Esophagus muscularis mucosa (tissue), 4 donors: ENCODE data around the gene SCN3B. TPM values are rescaled to one million over a fixed set of nuclear protein-coding genes. Genes with fewer than 3 reads are reported as not detected.

Experiments
- DNase-seq: peaks from one replicate; pipeline ENCODE4 v3.0.0-alpha.2; 2017; ENCODE audit errors: extremely low spot score
- H3K27ac ChIP-seq, 4 donors: fragments of 200-600 bp; sonication (generic); replicated peaks in 1 of 4; 1 replicate in 3 of 4; 2 replicates in 1 of 4; pipeline ENCODE4 v1.5.1; 2016 to 2019; ENCODE audit warnings: mild to moderate bottlenecking in 1 of 4
- H3K27me3 ChIP-seq, 4 donors: fragments of 200-600 bp; sonication (generic); one replicate each; pipeline versions ENCODE4 v1.5.1 to v1.6.0; 2016 to 2019
- H3K36me3 ChIP-seq, 4 donors: fragments of 200-600 bp; sonication (generic); one replicate each; pipeline ENCODE4 v1.5.1; 2016 to 2019
- H3K4me1 ChIP-seq, 4 donors: fragments of 200-600 bp; sonication (generic); one replicate each; pipeline ENCODE4 v1.5.1; 2016 to 2019
- H3K4me3 ChIP-seq, 4 donors: fragments of 200-600 bp; sonication (generic); 1 replicate in 2 of 4; 2 replicates in 2 of 4; pipeline ENCODE4 v1.5.1; 2016 to 2019; ENCODE audit warnings: mild to moderate bottlenecking in 4 of 4, moderate library complexity in 1 of 4
- H3K9me3 ChIP-seq, 4 donors: fragments of 200-600 bp; sonication (generic); 1 replicate in 3 of 4; 2 replicates in 1 of 4; pipeline ENCODE4 v1.5.1; 2016 to 2019
- CTCF ChIP-seq, 3 experiments: fragments of 200-600 bp in 2 of 3; fragments of 450-650 bp in 1 of 3; sonication (generic) in 2 of 3; IDR thresholded peaks; one replicate each; pipeline ENCODE4 v1.5.1; 2017 to 2019; ENCODE audit warnings: antibody characterized with exemption in 3 of 3, mild to moderate bottlenecking in 2 of 3, moderate library complexity in 1 of 3
- EP300 ChIP-seq: sonication (generic); formaldehyde crosslinking; IDR thresholded peaks from one replicate; pipeline ENCODE4 v1.6.1; 2017; ENCODE audit warnings: antibody characterized with exemption
- POLR2A ChIP-seq: fragments of 450-650 bp; IDR thresholded peaks from one replicate; pipeline ENCODE4 v1.6.1; 2017; ENCODE audit warnings: antibody characterized with exemption, moderate library complexity, mild to moderate bottlenecking, low read depth
- POLR2AphosphoS5 ChIP-seq, 2 donors: sonication (generic); formaldehyde crosslinking; IDR thresholded peaks; one replicate each; pipeline ENCODE4 v1.6.1; 2017; ENCODE audit warnings: antibody characterized with exemption in 2 of 2
- WGBS: methylation state at CpG from one replicate; pipeline ENCODE4 v1.1.5; 2018; 5-methylcytosine and 5-hydroxymethylcytosine counted together
- intact Hi-C: fragments of 100-400 bp; cut with DNase I; formaldehyde crosslinking; loops from one replicate; pipeline ENCODE4 v1.15.1; 2023
- total RNA-seq, 4 donors: library from RNA; depleted of rRNA; stranded (reverse); fragments of >200 nt; gene quantifications; one replicate each; pipeline versions ENCODE4 v1.1.0 to v1.2.1, GENCODE V29; 2016

The SCN3B gene
- total RNA-seq, 4 donors from 2014 or later = 0.42 to 3.6 (median 1.4) TPM

- no peak overlapping the region for H3K4me3 ChIP-seq
- no peaks in the 10 kb centered on the region for H3K36me3 ChIP-seq
- H3K27ac ChIP-seq = no peak overlapping the region
- DNase-seq = no peak
- no peaks in the 10 kb centered on the region for H3K4me1 ChIP-seq
- 58% methylated on average over 2 of the region's 2 CpGs for WGBS
- peaks cover 0 to 27% (median 0%) of the 10 kb centered on the region in 4 donors for H3K27me3 ChIP-seq
- no peak for TF ChIP-seq POLR2A
- TF ChIP-seq CTCF (IDR thresholded peaks at IDR 0.05) = no peak
- no peak for TF ChIP-seq POLR2AphosphoS5 (IDR thresholded peaks at IDR 0.05)
- no peak for TF ChIP-seq EP300
- intact Hi-C loops = no loop called here
- no peaks in the 10 kb centered on the region for H3K9me3 ChIP-seq
These were observed 44.2 kb upstream of the SCN3B start for GRCh38 chr11:123698546-123699127.

GRCh38 chr11:123696183-123696582 lies 41.8 kb upstream of the SCN3B start:
- H3K9me3 ChIP-seq = no peaks in the 10 kb centered on the region
- no peaks in the 10 kb centered on the region for H3K4me1 ChIP-seq
- no peak for DNase-seq
- intact Hi-C loops = no loop called here
- peaks cover 0 to 25% (median 0%) of the 10 kb centered on the region in 4 donors for H3K27me3 ChIP-seq
- 51% methylated on average over 2 of the region's 2 CpGs for WGBS
- no peak overlapping the region for H3K4me3 ChIP-seq
- H3K36me3 ChIP-seq = no peaks in the 10 kb centered on the region
- TF ChIP-seq POLR2A (no peak), EP300 (no peak), POLR2AphosphoS5 (IDR thresholded peaks at IDR 0.05) (no peak), CTCF (IDR thresholded peaks at IDR 0.05) (no peak)
- H3K27ac ChIP-seq = no peak overlapping the region

- H3K4me3 ChIP-seq = no peak overlapping the region
- H3K9me3 ChIP-seq = no peaks in the 10 kb centered on the region
- no peak for TF ChIP-seq CTCF (IDR thresholded peaks at IDR 0.05)
- H3K36me3 ChIP-seq = no peaks in the 10 kb centered on the region
- peaks cover 0 to 26% (median 0%) of the 10 kb centered on the region in 4 donors for H3K27me3 ChIP-seq
- no peaks in the 10 kb centered on the region for H3K4me1 ChIP-seq
- 88% methylated on average over 9 of the region's 9 CpGs for WGBS
- H3K27ac ChIP-seq = no peak overlapping the region
- DNase-seq = no peak
- intact Hi-C loops = no loop called here
These were observed 40.8 kb upstream of the SCN3B start for GRCh38 chr11:123695231-123695630.

GRCh38 chr11:123694551-123694950 lies 40.1 kb upstream of the SCN3B start:
- 53% methylated on average over 2 of the region's 2 CpGs for WGBS
- intact Hi-C loops = no loop called here
- Histone ChIP-seq H3K4me3 (no peak overlapping the region), H3K27ac (no peak overlapping the region), H3K36me3 (no peaks in the 10 kb centered on the region), H3K4me1 (no peaks in the 10 kb centered on the region), H3K27me3 (peaks cover 0 to 32% (median 0%) of the 10 kb centered on the region in 4 donors), H3K9me3 (no peaks in the 10 kb centered on the region)
- no peak for TF ChIP-seq POLR2AphosphoS5 (IDR thresholded peaks at IDR 0.05)
- TF ChIP-seq EP300 = no peak
- no peak for TF ChIP-seq CTCF (IDR thresholded peaks at IDR 0.05)
- TF ChIP-seq POLR2A = no peak
- DNase-seq = no peak

- intact Hi-C loops = no loop called here
- TF ChIP-seq POLR2AphosphoS5 (IDR thresholded peaks at IDR 0.05) (no peak), POLR2A (no peak), CTCF (IDR thresholded peaks at IDR 0.05) (no peak), EP300 (no peak)
- no peak for DNase-seq
- Histone ChIP-seq H3K36me3 (no peaks in the 10 kb centered on the region), H3K4me1 (no peaks in the 10 kb centered on the region), H3K27ac (no peak overlapping the region), H3K9me3 (no peaks in the 10 kb centered on the region), H3K4me3 (no peak overlapping the region), H3K27me3 (peaks cover 0 to 32% (median 0%) of the 10 kb centered on the region in 4 donors)
These were observed 38.5 kb upstream of the SCN3B start for GRCh38 chr11:123692961-123693360.
